ENCODE data around the gene TCP1.
"Not testable (repeated sequence)": the region's sequence is repeated elsewhere in the genome, so short reads cannot be mapped to it uniquely, and the experiment has no call there.

Gene TCP1

GRCh38 chr6:159732550-159732949, 56.9 kb downstream of the TCP1 start:
- not testable (repeated sequence) for DNase-seq

DNA sequence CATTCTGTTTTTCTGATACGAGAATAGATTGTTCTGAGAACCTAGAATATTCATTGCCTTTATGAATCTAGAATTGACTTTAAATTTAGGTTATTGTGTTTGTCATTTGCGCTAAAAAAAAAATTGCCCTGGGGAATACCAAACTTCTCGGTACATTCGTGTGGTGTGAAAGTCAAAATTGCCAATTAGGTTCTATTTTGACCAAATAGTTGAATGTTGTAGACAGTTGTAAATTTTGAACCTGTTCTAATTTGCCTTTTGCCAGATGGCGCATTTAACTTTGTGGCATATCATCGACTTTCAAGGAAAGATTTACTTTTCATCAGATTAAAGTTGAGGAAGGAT, 59.1 kb downstream of the TCP1 start:
- DNase-seq: no peak

DNA sequence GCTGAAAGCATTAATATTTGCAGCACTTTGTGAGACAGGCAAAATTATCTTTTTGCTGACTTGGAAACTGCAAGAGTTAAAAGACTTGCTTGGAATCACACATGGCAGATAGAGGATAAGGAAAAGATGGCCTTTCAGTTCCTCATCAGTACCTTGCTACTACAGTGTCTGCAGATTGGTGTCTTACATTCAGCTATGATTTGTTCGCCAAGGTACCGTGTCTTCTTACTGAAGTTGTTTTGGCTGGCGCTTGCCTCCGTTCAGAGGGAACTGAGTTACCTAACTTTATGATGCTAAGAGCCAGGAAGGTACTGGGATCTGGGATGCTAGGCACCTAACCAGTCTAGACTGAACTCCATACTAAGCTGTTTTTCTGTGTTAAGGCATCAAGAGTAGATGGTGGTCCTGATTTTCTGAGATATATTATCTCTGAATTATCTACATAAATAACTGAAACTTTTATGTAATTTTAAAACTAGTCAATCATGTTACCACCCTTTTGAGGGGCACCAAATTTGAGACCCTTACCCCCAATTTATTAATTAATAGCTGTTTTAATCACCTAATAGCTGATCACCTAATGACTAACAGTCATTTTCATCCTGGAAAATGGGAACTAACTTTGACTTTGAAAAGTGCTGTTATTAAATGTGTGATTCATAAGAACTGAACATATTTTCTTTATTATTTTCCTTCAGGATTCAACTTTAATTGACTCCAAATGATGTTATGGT, 59.6 kb downstream of the TCP1 start:
- no peak for DNase-seq

GRCh38 chr6:159728531-159728964, 60.9 kb downstream of the TCP1 start:
- no peak for DNase-seq

Measured in activated CD8-positive, alpha-beta memory T cell treated with anti-CD3 and anti-CD28 coated beads, Interleukin-2, amount 50 U/mL, for 48 hours (primary cell).